GM12878 (cell line): ENCODE measurements around the gene TUT4. TPM values are rescaled to one million over a fixed set of nuclear protein-coding genes. Genes with fewer than 3 reads are reported as not detected.

Experiments used
- ATAC-seq: fragments of 200-7000 bp; cut with Tn5 transposase; 3 replicates; pipeline ENCODE4 v1.9.1; 2020; ENCODE audit warnings: mild to moderate bottlenecking, moderate library complexity
- BruUV-seq: library from RNA; stranded (reverse); fragments of 400-500 nt; replicated peaks from 2 replicates; lab custom pipeline; 2021; lab: Mats Ljungman, UMichigan
- CTCF ChIA-PET: fragments of 300-600 bp; sonication (Branson Sonifier 250); formaldehyde crosslinking; extraction: SDS; loops from one replicate; lab custom pipeline; 2021; ENCODE audit warnings: inconsistent platforms; lab: Yijun Ruan, JAX
- POLR2A ChIA-PET: fragments of 350-600 bp; formaldehyde crosslinking; extraction: SDS; loops from one replicate; lab custom pipeline; 2021; ENCODE audit warnings: inconsistent platforms; lab: Charles Lee
- RAD21 ChIA-PET: fragments of 300-600 bp; sonication (Branson Sonifier 250); formaldehyde crosslinking; loops from one replicate; lab custom pipeline; 2023; ENCODE audit warnings: antibody characterized with exemption; ENCODE audit not compliant: unreplicated experiment; lab: Charles Lee
- SMC1A ChIA-PET: fragments of 300-600 bp; sonication (Branson Sonifier 250); formaldehyde crosslinking; loops from one replicate; lab custom pipeline; 2023; ENCODE audit not compliant: unreplicated experiment, uncharacterized antibody; lab: Charles Lee
- DNase-seq: peaks from one replicate; pipeline ENCODE4 v3.0.0-alpha.2; 2011; ENCODE audit warnings: low read depth, low spot score
- FAIRE-seq: peaks from 3 replicates; lab custom pipeline; 2011; peaks lifted over from hg19 to GRCh38; lab: Jason Lieb, UNC
- H2AFZ ChIP-seq: 2 replicates; pipeline ENCODE4 v1.6.0; 2011; ENCODE audit warnings: low read depth, low read length, control low read depth; ENCODE audit not compliant: control insufficient read depth
- H3K27ac ChIP-seq: 2 replicates; pipeline ENCODE4 v1.5.1; 2011; ENCODE audit warnings: control low read depth; ENCODE audit not compliant: control insufficient read depth, insufficient read depth
- H3K27me3 ChIP-seq, 2 experiments: replicated peaks in 1 of 2; 2 replicates each; pipeline versions ENCODE4 v1.6.0 to v1.6.1; 2011; ENCODE audit warnings: low read length in 1 of 2; ENCODE audit not compliant: control insufficient read depth in 2 of 2, insufficient read depth in 2 of 2
- H3K36me3 ChIP-seq, 2 experiments: 2 replicates each; pipeline ENCODE4 v1.5.1; 2011; ENCODE audit warnings: low read length in 1 of 2; ENCODE audit not compliant: control insufficient read depth in 2 of 2, insufficient read depth in 2 of 2
- H3K4me1 ChIP-seq: 2 replicates; pipeline ENCODE4 v1.6.1; 2011; ENCODE audit warnings: mild to moderate bottlenecking, low read length, moderate library complexity, mixed read lengths; ENCODE audit not compliant: control insufficient read depth, insufficient read depth
- H3K4me2 ChIP-seq: 2 replicates; pipeline ENCODE4 v1.6.0; 2011; ENCODE audit warnings: control low read depth; ENCODE audit not compliant: control insufficient read depth, insufficient read depth
- H3K4me3 ChIP-seq: fragments of 200-600 bp; sonication (generic); 2 replicates; pipeline ENCODE4 v1.5.1; 2016
- H3K79me2 ChIP-seq: 2 replicates; pipeline ENCODE4 v1.6.0; 2011; ENCODE audit warnings: low read length; ENCODE audit not compliant: control insufficient read depth, insufficient read depth
- H3K9ac ChIP-seq: 2 replicates; pipeline ENCODE4 v1.8.0; 2011; ENCODE audit warnings: low read length, control low read depth, mixed read lengths; ENCODE audit not compliant: control insufficient read depth, insufficient read depth
- H3K9me3 ChIP-seq: replicated peaks from 3 replicates; pipeline ENCODE4 v1.5.1; 2011; ENCODE audit warnings: mild to moderate bottlenecking, low read length; ENCODE audit not compliant: control insufficient read depth, insufficient read depth
- H4K20me1 ChIP-seq: 2 replicates; pipeline ENCODE4 v1.6.0; 2011; ENCODE audit not compliant: control insufficient read depth, insufficient read depth
- ETV6 ChIP-seq, 2 experiments: fragments of 450-650 bp in 1 of 2; IDR thresholded peaks in 1 of 2; conservative IDR thresholded peaks in 1 of 2; 2 replicates each; pipeline ENCODE4 v1.6.1; 2014; ENCODE audit warnings: antibody characterized with exemption in 1 of 2, borderline replicate concordance in 1 of 2, low read depth in 1 of 2, mild to moderate bottlenecking in 1 of 2, moderate library complexity in 1 of 2
- GABPA ChIP-seq: IDR thresholded peaks from 2 replicates; pipeline ENCODE4 v1.6.1; 2014; ENCODE audit warnings: antibody characterized with exemption, low read depth, mild to moderate bottlenecking, inconsistent platforms
- HDAC6 ChIP-seq: fragments of 200-600 bp; sonication (generic); IDR thresholded peaks from one replicate; pipeline ENCODE4 v1.8.0; 2017; ENCODE audit warnings: antibody characterized with exemption; ENCODE audit not compliant: unreplicated experiment
- MXI1 ChIP-seq: fragments of 150-350 bp; IDR thresholded peaks from 2 replicates; pipeline ENCODE4 v1.6.1; 2011; ENCODE audit warnings: low read depth, mild to moderate bottlenecking, inconsistent platforms, low read length, improper control_type of control experiment
- RBBP5 ChIP-seq: fragments of 200-600 bp; sonication (generic); conservative IDR thresholded peaks from 2 replicates; pipeline ENCODE4 v1.6.1; 2016
- SMC3 ChIP-seq: IDR thresholded peaks from 2 replicates; pipeline ENCODE4 v1.6.1; 2011; ENCODE audit warnings: low read length, improper control_type of control experiment, borderline replicate concordance
- TARDBP ChIP-seq: IDR thresholded peaks from 2 replicates; pipeline ENCODE4 v1.6.1; 2016; ENCODE audit warnings: borderline replicate concordance
- ZNF24 ChIP-seq: fragments of 450-650 bp; IDR thresholded peaks from 2 replicates; pipeline ENCODE4 v1.6.1; 2017; ENCODE audit warnings: antibody characterized with exemption, mild to moderate bottlenecking
- ZNF274 ChIP-seq: IDR thresholded peaks from one replicate; pipeline ENCODE4 v1.8.0; 2011; ENCODE audit not compliant: insufficient read length, insufficient read depth
- WGBS: methylation state at CpG from one replicate; pipeline ENCODE4 v1.1.6; 2016; ENCODE audit warnings: low lambda C conversion rate; ENCODE audit not compliant: insufficient replicate concordance, insufficient coverage; ENCODE audit errors: missing lambda C conversion rate; 5-methylcytosine and 5-hydroxymethylcytosine counted together
- in situ Hi-C: fragments of 300-500 bp; cut with MboI; formaldehyde crosslinking; loops from 9 replicates; pipeline ENCODE4 v1.14.3; 2018; ENCODE audit warnings: mixed read lengths
- intact Hi-C: fragments of 100-400 bp; cut with micrococcal nuclease; formaldehyde crosslinking; loops from one replicate; pipeline ENCODE4 v1.14.2; 2022; ENCODE audit not compliant: unreplicated experiment
- polyA plus RNA-seq, 11 experiments: library from polyadenylated mRNA; depleted of rRNA in 4 of 11; unstranded in 6 of 11; stranded (reverse) in 5 of 11; fragments of >200 nt; fragmentation: Nextera tagmentation in 4 of 11; fragmentation: Illumina TruSeq in 1 of 11; extraction: Ambion mirVana in 4 of 11; extraction: Trizol in 1 of 11; gene quantifications; 1 replicate in 1 of 11; 2 replicates in 10 of 11; pipeline versions ENCODE4 v1.2.1 to v1.2.3, GENCODE V29; 2011 to 2016; ENCODE audit warnings: inconsistent platforms in 2 of 11, missing spikeins in 2 of 11, low read depth in 1 of 11
- total RNA-seq, 4 experiments: library from RNA; depleted of rRNA in 3 of 4; stranded (reverse); fragments of >200 nt in 3 of 4; fragmentation: Illumina TruSeq in 1 of 4; extraction: Trizol in 1 of 4; gene quantifications; 2 replicates each; pipeline versions ENCODE4 v1.2.1 to v1.2.3, GENCODE V29; 2013 to 2021
- TF ChIP-seq, protein P1 (sequence below), 3 experiments: IDR thresholded peaks in 2 of 3; conservative IDR thresholded peaks in 1 of 3; 2 replicates each; pipeline ENCODE4 v1.5.1; 2011; ENCODE audit warnings: low read depth in 3 of 3, low read length in 3 of 3, mild to moderate bottlenecking in 3 of 3, control low read depth in 2 of 3, moderate library complexity in 2 of 3, inconsistent platforms in 1 of 3, mixed read lengths in 1 of 3; ENCODE audit not compliant: control insufficient read depth in 2 of 3, insufficient read depth in 1 of 3; ENCODE audit errors: extremely low read depth in 1 of 3
- TF ChIP-seq, protein P2 (sequence below): fragments of 450-650 bp; IDR thresholded peaks from 2 replicates; pipeline ENCODE4 v1.6.1; 2017; ENCODE audit warnings: antibody characterized with exemption, mild to moderate bottlenecking, moderate library complexity
- TF ChIP-seq, protein P3 (sequence below): fragments of 450-650 bp; IDR thresholded peaks from 2 replicates; pipeline ENCODE4 v1.6.1; 2017; ENCODE audit warnings: low read depth, mild to moderate bottlenecking, moderate library complexity

TUT4 gene
- total and polyA plus RNA-seq, 10 of the 15 experiments (the other 5 are each of a cell fraction or from before 2014, with no cell fraction given), result 9.4 to 40.7 (median 27.6) TPM

DNA sequence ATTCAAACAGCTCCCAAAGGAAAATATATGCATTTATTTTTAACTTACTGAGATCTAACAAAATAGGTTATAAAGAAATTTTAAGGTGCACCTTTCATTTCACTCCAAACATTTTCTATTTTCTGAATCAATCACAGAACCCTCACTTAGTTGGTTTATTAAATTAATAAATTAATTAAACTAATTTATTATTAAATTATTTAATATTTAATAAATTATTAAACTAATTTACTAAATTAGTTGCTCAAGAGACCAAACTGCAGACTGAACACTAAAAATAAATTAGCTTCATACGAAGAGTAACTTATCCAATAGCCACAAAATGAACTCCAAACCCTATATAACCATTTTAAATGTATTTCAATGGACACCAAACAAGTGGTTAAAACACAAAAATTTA, 80.5 kb downstream of the TUT4 start:
- ChIA-PET CTCF (no interaction called here), SMC1A (interaction anchor here (1.4 to 2.0 kb wide), 2 partner anchors 9 kb away, joined by 4 to 6 read pairs; no protein-coding TSS in a partner anchor), RAD21 (no interaction called here), POLR2A (no interaction called here)
- no peak for FAIRE-seq
- Histone ChIP-seq H2AFZ (no peak overlapping the region), H4K20me1 (no peaks in the 10 kb centered on the region), H3K4me2 (no peak overlapping the region), H3K27me3 (no peaks in the 10 kb centered on the region), H3K9me3 (no peaks in the 10 kb centered on the region), H3K4me3 (no peak overlapping the region), H3K79me2 (no peaks in the 10 kb centered on the region), H3K36me3 (peaks cover 0 to 8% of the 10 kb centered on the region in 2 experiments; a peak in 1 of 4 replicates), H3K4me1 (no peaks in the 10 kb centered on the region), H3K27ac (no peak overlapping the region), H3K9ac (no peak overlapping the region)
- TF ChIP-seq RBBP5 (no peak), HDAC6 (no peak), MXI1 (no peak)
- TF ChIP-seq, protein P1, sequence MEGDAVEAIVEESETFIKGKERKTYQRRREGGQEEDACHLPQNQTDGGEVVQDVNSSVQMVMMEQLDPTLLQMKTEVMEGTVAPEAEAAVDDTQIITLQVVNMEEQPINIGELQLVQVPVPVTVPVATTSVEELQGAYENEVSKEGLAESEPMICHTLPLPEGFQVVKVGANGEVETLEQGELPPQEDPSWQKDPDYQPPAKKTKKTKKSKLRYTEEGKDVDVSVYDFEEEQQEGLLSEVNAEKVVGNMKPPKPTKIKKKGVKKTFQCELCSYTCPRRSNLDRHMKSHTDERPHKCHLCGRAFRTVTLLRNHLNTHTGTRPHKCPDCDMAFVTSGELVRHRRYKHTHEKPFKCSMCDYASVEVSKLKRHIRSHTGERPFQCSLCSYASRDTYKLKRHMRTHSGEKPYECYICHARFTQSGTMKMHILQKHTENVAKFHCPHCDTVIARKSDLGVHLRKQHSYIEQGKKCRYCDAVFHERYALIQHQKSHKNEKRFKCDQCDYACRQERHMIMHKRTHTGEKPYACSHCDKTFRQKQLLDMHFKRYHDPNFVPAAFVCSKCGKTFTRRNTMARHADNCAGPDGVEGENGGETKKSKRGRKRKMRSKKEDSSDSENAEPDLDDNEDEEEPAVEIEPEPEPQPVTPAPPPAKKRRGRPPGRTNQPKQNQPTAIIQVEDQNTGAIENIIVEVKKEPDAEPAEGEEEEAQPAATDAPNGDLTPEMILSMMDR (IDR thresholded peaks at IDR 0.05 in 2 of 3, conservative IDR thresholded peaks at IDR 0.05 in 1 of 3; ENCODE audit: control insufficient read depth in 2 of 3, extremely low read depth in 1 of 3, insufficient read depth in 1 of 3, low read depth in 3 of 3, low read length in 3 of 3), result no peak
- 57% methylated on average over 1 of the region's 1 CpG for WGBS
- no peak for DNase-seq
- intact Hi-C loops (no loop called here), in situ Hi-C loops (no loop called here)
- no peak for ATAC-seq
- no TSS peak for BruUV-seq

DNA sequence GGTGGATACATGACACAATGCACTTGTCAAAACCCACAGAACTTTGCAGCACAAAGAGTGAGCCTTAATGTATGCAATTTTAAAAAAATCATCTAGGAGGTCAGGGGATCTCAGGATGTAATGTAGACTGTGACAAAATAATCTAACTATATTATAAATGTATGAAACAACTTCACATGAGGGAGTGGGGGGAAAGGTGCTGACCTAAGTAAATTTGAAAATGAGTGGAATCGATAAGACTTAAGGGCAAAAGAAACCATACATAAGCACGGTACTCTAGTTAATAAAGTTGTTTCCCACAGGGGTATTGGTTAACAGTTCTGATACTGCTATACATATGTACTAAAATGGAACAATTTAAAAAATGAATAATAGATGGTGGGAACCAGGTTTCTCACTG, 83.8 kb downstream of the TUT4 start:
- H3K36me3 ChIP-seq, result no peaks in the 10 kb centered on the region; a peak in 1 of 4 replicates
- intact Hi-C loops (no loop called here), in situ Hi-C loops (no loop called here)
- BruUV-seq, result no TSS peak
- TF ChIP-seq SMC3 (no peak), ZNF24 (no peak), TARDBP (no peak), ETV6 (conservative IDR thresholded peaks at IDR 0.05 in 1 of 2, IDR thresholded peaks at IDR 0.05 in 1 of 2; ENCODE audit: borderline replicate concordance in 1 of 2, low read depth in 1 of 2) (no peak), ZNF274 (no peak), GABPA (no peak)
- TF ChIP-seq, protein P2, sequence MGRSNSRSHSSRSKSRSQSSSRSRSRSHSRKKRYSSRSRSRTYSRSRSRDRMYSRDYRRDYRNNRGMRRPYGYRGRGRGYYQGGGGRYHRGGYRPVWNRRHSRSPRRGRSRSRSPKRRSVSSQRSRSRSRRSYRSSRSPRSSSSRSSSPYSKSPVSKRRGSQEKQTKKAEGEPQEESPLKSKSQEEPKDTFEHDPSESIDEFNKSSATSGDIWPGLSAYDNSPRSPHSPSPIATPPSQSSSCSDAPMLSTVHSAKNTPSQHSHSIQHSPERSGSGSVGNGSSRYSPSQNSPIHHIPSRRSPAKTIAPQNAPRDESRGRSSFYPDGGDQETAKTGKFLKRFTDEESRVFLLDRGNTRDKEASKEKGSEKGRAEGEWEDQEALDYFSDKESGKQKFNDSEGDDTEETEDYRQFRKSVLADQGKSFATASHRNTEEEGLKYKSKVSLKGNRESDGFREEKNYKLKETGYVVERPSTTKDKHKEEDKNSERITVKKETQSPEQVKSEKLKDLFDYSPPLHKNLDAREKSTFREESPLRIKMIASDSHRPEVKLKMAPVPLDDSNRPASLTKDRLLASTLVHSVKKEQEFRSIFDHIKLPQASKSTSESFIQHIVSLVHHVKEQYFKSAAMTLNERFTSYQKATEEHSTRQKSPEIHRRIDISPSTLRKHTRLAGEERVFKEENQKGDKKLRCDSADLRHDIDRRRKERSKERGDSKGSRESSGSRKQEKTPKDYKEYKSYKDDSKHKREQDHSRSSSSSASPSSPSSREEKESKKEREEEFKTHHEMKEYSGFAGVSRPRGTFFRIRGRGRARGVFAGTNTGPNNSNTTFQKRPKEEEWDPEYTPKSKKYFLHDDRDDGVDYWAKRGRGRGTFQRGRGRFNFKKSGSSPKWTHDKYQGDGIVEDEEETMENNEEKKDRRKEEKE, result no peak
- TF ChIP-seq, protein P3, sequence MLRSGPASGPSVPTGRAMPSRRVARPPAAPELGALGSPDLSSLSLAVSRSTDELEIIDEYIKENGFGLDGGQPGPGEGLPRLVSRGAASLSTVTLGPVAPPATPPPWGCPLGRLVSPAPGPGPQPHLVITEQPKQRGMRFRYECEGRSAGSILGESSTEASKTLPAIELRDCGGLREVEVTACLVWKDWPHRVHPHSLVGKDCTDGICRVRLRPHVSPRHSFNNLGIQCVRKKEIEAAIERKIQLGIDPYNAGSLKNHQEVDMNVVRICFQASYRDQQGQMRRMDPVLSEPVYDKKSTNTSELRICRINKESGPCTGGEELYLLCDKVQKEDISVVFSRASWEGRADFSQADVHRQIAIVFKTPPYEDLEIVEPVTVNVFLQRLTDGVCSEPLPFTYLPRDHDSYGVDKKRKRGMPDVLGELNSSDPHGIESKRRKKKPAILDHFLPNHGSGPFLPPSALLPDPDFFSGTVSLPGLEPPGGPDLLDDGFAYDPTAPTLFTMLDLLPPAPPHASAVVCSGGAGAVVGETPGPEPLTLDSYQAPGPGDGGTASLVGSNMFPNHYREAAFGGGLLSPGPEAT, result no peak
- TF ChIP-seq, all 136 proteins: peak for 0
- no peak overlapping the region for H3K9ac ChIP-seq
- H3K27ac ChIP-seq, result no peak overlapping the region
- no peaks in the 10 kb centered on the region for H3K9me3 ChIP-seq
- FAIRE-seq (no peak), ATAC-seq (no peak), DNase-seq (no peak)
- H4K20me1 ChIP-seq, result no peaks in the 10 kb centered on the region
- POLR2A ChIA-PET, result no interaction called here
- no peaks in the 10 kb centered on the region for H3K4me1 ChIP-seq
- 100% methylated on average over 2 of the region's 2 CpGs for WGBS
- H3K79me2 ChIP-seq, result no peaks in the 10 kb centered on the region
- no peak overlapping the region for H3K4me2 ChIP-seq
- H3K4me3 ChIP-seq, result no peak overlapping the region
- SMC1A ChIA-PET, result no interaction called here
- no peaks in the 10 kb centered on the region for H3K27me3 ChIP-seq
- RAD21 ChIA-PET, result no interaction called here
- CTCF ChIA-PET, result no interaction called here
- H2AFZ ChIP-seq, result no peak overlapping the region
